Ovary (tissue), 3 donors: ENCODE measurements around the gene GADD45G.

Experiments used
- EP300 ChIP-seq: sonication (generic); formaldehyde crosslinking; IDR thresholded peaks from one replicate; pipeline ENCODE4 v1.6.1; 2017; ENCODE audit warnings: antibody characterized with exemption
- POLR2A ChIP-seq: fragments of 450-650 bp; IDR thresholded peaks from one replicate; pipeline ENCODE4 v1.6.1; 2017; ENCODE audit warnings: antibody characterized with exemption, mild to moderate bottlenecking, moderate library complexity
- TF ChIP-seq, protein P1 (sequence below), 3 donors: fragments of 450-650 bp in 2 of 3; fragments of 200-600 bp in 1 of 3; IDR thresholded peaks; one replicate each; pipeline versions ENCODE4 v1.5.1 to v1.8.0; 2016 to 2022; ENCODE audit warnings: antibody characterized with exemption in 3 of 3, mild to moderate bottlenecking in 1 of 3
- donor health status: DM: no; HTN: no; CAD: no.

DNA sequence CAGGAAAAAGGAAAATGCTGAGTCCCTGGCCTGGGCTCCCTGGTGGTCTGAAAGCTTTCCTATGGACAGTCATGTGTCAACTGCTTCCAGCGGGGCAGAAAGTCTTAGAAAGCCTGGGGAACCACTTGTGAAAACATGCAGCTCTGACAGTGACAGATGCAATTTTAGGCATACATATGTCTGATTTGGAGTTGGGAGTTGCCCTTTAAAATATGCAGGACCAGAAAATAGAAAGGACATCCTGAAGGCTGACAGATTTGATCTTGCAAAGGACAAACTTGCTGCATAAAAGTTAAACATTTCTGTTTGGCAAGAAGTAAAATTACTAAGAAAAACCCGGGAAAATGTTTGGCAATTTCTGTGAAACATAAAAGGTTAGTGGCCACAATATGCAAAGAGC is 23.8 kb downstream of the GADD45G start:
- TF ChIP-seq, protein P1, sequence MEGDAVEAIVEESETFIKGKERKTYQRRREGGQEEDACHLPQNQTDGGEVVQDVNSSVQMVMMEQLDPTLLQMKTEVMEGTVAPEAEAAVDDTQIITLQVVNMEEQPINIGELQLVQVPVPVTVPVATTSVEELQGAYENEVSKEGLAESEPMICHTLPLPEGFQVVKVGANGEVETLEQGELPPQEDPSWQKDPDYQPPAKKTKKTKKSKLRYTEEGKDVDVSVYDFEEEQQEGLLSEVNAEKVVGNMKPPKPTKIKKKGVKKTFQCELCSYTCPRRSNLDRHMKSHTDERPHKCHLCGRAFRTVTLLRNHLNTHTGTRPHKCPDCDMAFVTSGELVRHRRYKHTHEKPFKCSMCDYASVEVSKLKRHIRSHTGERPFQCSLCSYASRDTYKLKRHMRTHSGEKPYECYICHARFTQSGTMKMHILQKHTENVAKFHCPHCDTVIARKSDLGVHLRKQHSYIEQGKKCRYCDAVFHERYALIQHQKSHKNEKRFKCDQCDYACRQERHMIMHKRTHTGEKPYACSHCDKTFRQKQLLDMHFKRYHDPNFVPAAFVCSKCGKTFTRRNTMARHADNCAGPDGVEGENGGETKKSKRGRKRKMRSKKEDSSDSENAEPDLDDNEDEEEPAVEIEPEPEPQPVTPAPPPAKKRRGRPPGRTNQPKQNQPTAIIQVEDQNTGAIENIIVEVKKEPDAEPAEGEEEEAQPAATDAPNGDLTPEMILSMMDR (IDR thresholded peaks at IDR 0.05), result no peak
- no peak for TF ChIP-seq POLR2A
- no peak for TF ChIP-seq EP300
